BJ (cell line): ENCODE data around the gene PHAF1. TPM values are rescaled to one million over a fixed set of nuclear protein-coding genes. Genes with fewer than 3 reads are reported as not detected.
"Not testable (repeated sequence)": the region's sequence is repeated elsewhere in the genome, so short reads cannot be mapped to it uniquely, and the experiment has no call there.

Experiments used
- CTCF ChIA-PET: fragments of 350-600 bp; formaldehyde crosslinking; extraction: SDS; loops from one replicate; lab custom pipeline; 2021; ENCODE audit warnings: antibody characterized with exemption, inconsistent platforms; lab: Yijun Ruan, JAX
- POLR2A ChIA-PET: fragments of 300-600 bp; sonication (Branson Sonifier 250); formaldehyde crosslinking; extraction: SDS; loops from one replicate; lab custom pipeline; 2021; ENCODE audit warnings: antibody characterized with exemption; lab: Charles Lee
- DNase-seq: peaks from one replicate; pipeline ENCODE4 v3.0.0-alpha.2; 2011; ENCODE audit warnings: low read depth
- H3K27me3 ChIP-seq: 2 replicates; pipeline ENCODE4 v1.6.0; 2011; ENCODE audit warnings: low read length; ENCODE audit not compliant: control insufficient read depth, insufficient read depth
- H3K36me3 ChIP-seq: 2 replicates; pipeline ENCODE4 v1.5.1; 2011; ENCODE audit warnings: low read length; ENCODE audit not compliant: control insufficient read depth, insufficient read depth
- H3K4me3 ChIP-seq: 2 replicates; pipeline ENCODE4 v1.5.1; 2011; ENCODE audit warnings: low read depth, mild to moderate bottlenecking, control low read depth, low read length
- polyA plus RNA-seq: library from polyadenylated mRNA; depleted of rRNA; stranded (reverse); fragments of >200 nt; gene quantifications from 2 replicates; pipeline ENCODE4 v1.2.3, GENCODE V29; 2011
- TF ChIP-seq, protein P1 (sequence below): IDR thresholded peaks from 2 replicates; pipeline ENCODE4 v1.5.1; 2011; ENCODE audit warnings: low read depth, mild to moderate bottlenecking, control low read depth, inconsistent platforms, low read length, moderate library complexity; ENCODE audit not compliant: insufficient read depth

The PHAF1 gene
- polyA plus RNA-seq, 1 experiment: 27.7 TPM

DNA sequence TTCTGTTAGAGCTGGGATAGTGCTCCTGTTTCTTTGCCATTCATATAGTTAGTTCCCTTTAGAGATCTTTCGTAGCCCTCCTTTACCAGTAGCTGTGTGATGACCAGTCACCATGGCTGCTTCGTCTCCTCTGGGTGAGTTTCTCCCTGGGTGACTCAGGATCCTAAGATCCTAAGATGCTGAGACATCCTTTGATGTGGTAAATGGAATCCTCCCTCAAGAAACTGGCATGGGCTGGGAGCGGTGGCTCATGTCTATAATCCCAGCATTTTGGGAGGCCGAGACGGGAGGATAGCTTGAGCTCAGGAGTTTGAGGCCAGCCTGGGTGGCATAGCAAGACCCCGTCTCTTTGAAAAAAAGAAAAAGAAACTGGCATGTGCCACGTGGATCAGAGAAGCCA lies 5.9 kb downstream of the PHAF1 start:
- TF ChIP-seq, protein P1, sequence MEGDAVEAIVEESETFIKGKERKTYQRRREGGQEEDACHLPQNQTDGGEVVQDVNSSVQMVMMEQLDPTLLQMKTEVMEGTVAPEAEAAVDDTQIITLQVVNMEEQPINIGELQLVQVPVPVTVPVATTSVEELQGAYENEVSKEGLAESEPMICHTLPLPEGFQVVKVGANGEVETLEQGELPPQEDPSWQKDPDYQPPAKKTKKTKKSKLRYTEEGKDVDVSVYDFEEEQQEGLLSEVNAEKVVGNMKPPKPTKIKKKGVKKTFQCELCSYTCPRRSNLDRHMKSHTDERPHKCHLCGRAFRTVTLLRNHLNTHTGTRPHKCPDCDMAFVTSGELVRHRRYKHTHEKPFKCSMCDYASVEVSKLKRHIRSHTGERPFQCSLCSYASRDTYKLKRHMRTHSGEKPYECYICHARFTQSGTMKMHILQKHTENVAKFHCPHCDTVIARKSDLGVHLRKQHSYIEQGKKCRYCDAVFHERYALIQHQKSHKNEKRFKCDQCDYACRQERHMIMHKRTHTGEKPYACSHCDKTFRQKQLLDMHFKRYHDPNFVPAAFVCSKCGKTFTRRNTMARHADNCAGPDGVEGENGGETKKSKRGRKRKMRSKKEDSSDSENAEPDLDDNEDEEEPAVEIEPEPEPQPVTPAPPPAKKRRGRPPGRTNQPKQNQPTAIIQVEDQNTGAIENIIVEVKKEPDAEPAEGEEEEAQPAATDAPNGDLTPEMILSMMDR: no peak
- Histone ChIP-seq H3K4me3 (no peak overlapping the region), H3K36me3 (no peaks in the 10 kb centered on the region), H3K27me3 (no peaks in the 10 kb centered on the region)
- CTCF ChIA-PET: interaction anchor here (0.6 to 2.1 kb wide), 5 partner anchors 12 to 97 kb away, joined by 3 to 5 read pairs (median 3); no protein-coding TSS in a partner anchor
- POLR2A ChIA-PET: interaction anchor here (0.6 kb wide), 1 partner anchor 24 kb away, joined by 3 read pairs; no protein-coding TSS in a partner anchor
- peak; percentile 42 for DNase-seq

DNA sequence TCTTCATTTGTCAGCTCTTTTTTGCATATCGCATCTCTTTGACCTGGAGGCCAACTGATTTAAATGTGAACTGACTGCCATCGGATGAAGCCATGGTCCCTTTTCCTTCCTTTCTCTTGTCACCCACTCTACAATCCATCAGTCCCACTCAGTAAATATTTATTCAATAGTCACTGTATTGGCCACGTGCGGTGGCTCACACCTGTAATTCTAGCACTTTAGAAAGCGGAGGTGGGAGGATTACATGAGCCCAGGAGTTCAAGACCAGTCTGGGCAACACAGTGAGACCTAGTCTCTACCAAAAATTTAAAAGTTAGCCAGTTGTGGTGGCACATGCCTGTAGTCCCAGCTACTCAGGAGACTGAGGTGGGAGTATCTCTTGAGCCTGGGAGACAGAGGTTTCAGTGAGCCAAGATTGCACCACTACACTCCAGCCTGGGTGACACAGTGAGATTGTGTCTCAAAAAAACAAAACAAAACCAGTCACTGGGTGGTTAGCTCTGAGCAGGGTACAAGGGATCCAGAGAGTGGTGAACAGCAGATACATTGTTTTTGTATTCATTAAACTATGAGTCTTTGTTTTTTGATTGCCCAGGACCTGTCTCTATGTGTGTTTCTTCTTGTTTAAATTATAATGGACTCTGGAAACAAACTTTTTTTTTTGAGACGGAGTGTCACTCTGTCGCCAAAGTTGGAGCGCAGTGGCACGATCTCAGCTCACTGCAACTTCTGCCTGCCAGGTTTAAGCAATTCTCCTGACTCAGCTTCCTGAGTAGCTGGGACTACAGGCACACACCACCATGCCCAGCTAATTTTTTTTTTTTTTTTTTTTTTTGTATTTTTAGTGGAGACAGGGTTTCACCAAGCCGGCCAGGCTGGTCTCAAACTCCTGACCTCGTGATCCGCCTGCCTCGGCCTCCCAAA lies 6.9 kb downstream of the PHAF1 start:
- POLR2A ChIA-PET: no interaction called here
- H3K36me3 ChIP-seq: no peaks in the 10 kb centered on the region; the same call in 1 of the 2 replicates
- CTCF ChIA-PET: interaction anchor here (0.6 to 2.1 kb wide), 4 partner anchors 11 to 44 kb away, joined by 3 to 6 read pairs (median 4); no protein-coding TSS in a partner anchor
- no peaks in the 10 kb centered on the region for H3K27me3 ChIP-seq
- no peak for DNase-seq
- TF ChIP-seq, protein P1: no peak
- no peak overlapping the region for H3K4me3 ChIP-seq

DNA sequence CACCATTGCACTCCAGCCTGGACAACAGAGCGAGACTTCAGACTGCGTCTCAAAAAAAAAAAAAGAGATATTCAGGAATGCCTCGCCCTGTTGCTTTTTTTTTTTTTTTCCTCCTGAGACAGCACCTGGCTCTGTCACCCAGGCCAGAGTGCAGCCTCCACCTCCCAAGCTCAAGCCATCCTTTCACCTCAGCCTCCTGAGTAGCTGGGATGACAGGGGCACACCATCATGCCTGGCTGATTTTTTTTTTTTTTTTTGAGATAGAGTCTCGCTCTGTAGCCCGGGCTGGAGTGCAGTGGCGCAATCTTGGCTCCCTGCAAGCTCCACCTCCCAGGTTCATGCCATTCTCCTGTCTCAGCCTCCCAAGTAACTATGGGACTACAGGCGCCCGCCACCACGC lies 8.0 kb downstream of the PHAF1 start:
- H3K36me3 ChIP-seq: peaks cover 3% of the 10 kb centered on the region; the same call in 1 of the 2 replicates
- ChIA-PET CTCF (no interaction called here), POLR2A (no interaction called here)
- H3K4me3 ChIP-seq: no peak overlapping the region
- no peak for DNase-seq
- H3K27me3 ChIP-seq: no peaks in the 10 kb centered on the region
- TF ChIP-seq, protein P1: no peak

DNA sequence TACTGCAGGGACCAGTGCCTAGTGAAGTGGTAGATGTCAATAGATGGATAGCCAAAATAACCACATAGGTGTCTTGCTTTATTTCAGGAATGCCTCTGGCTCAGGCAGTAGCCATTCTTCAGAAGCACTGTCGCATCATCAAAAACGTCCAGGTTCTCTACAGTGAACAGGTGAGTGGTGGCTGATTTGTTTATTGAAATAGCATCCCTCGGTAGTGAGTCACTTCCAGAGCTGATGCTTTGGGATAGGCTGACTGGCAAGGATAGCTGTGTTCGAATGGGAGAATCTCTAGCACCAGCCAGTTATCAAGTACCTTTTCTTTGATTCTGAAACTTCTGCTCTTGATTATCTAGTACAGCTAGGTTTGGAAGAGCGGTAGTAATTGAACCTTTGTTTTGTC lies 10.3 kb downstream of the PHAF1 start:
- peaks cover 4% of the 10 kb centered on the region; the same call in 1 of the 2 replicates for H3K36me3 ChIP-seq
- H3K27me3 ChIP-seq: no peaks in the 10 kb centered on the region
- CTCF ChIA-PET: interaction anchor here (0.8 to 1.3 kb wide), 5 partner anchors 10 to 102 kb away, joined by 3 to 4 read pairs (median 4); no protein-coding TSS in a partner anchor

DNA sequence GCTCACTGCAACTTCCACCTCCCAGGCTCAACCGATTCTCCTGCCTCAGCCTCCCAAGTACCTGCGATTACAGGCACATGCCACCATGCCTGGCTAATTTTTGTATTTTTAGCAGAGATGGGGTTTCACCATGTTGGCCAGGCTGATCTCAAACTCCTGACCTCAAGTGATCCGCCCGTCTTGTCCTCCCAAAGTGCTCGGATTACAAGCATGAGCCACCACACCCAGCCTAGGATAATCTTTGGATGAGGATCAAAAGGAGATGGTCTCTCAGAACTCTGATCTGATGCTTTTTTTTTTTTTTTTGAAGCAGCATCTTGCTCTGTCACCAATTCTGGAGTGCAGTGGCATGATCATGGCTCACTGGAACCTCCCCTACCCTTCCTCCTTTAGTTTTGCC lies 13.1 kb downstream of the PHAF1 start:
- H3K4me3 ChIP-seq, POLR2A ChIA-PET, CTCF ChIA-PET, H3K27me3 ChIP-seq, H3K36me3 ChIP-seq, DNase-seq: not testable (repeated sequence)

More for the DNA sequence above, 10.3 kb downstream of the PHAF1 start:
- POLR2A ChIA-PET: no interaction called here
- no peak for DNase-seq
- TF ChIP-seq, protein P1: no peak
- H3K4me3 ChIP-seq: no peak overlapping the region
